Endothelial cell of umbilical vein (primary cell): ENCODE results near the gene ST3GAL4. TPM values are rescaled to one million over a fixed set of nuclear protein-coding genes. Genes with fewer than 3 reads are reported as not detected.

ENCODE experiments used
- BruUV-seq: library from RNA; stranded (reverse); fragments of 400-500 nt; replicated peaks from 2 replicates; lab custom pipeline; 2021; lab: Mats Ljungman, UMichigan
- CTCF ChIA-PET: fragments of 300-600, 350-600 bp; sonication (Branson Sonifier 250); formaldehyde crosslinking; loops from one replicate; lab custom pipeline; 2021; ENCODE audit warnings: antibody characterized with exemption, inconsistent platforms; lab: Charles Lee
- POLR2A ChIA-PET: fragments of 300-600, 350-600 bp; sonication (Branson Sonifier 250); formaldehyde crosslinking; loops from one replicate; lab custom pipeline; 2021; ENCODE audit warnings: antibody characterized with exemption, inconsistent platforms; lab: Charles Lee
- DNase-seq: peaks from one replicate; pipeline ENCODE4 v3.0.0-alpha.2; 2011; ENCODE audit warnings: low read depth, low spot score
- FAIRE-seq: peaks from 2 replicates; lab custom pipeline; 2011; peaks lifted over from hg19 to GRCh38; lab: Jason Lieb, UNC
- H2AFZ ChIP-seq: 2 replicates; pipeline ENCODE4 v1.6.0; 2012; ENCODE audit warnings: low read depth, low read length, control low read depth, inconsistent platforms
- H3K27ac ChIP-seq: 2 replicates; pipeline ENCODE4 v1.5.1; 2011; ENCODE audit warnings: low read depth, mild to moderate bottlenecking, control low read depth, low read length, moderate library complexity; ENCODE audit not compliant: insufficient read depth
- H3K27me3 ChIP-seq, 2 experiments: 2 replicates each; pipeline versions ENCODE4 v1.6.0 to v1.6.1; 2011; ENCODE audit warnings: low read length in 2 of 2, mixed read lengths in 1 of 2; ENCODE audit not compliant: control insufficient read depth in 2 of 2, insufficient read depth in 2 of 2
- H3K36me3 ChIP-seq, 2 experiments: 2 replicates in 1 of 2; 3 replicates in 1 of 2; pipeline ENCODE4 v1.5.1; 2011; ENCODE audit warnings: low read length in 2 of 2, mild to moderate bottlenecking in 1 of 2, moderate library complexity in 1 of 2; ENCODE audit not compliant: control insufficient read depth in 2 of 2, insufficient read depth in 2 of 2; ENCODE audit errors: extremely low read depth in 1 of 2
- H3K4me1 ChIP-seq: 3 replicates; pipeline ENCODE4 v1.5.1; 2011; ENCODE audit warnings: mild to moderate bottlenecking, low read length; ENCODE audit not compliant: control insufficient read depth, insufficient read depth; ENCODE audit errors: extremely low read depth
- H3K4me2 ChIP-seq: 2 replicates; pipeline ENCODE4 v1.6.1; 2011; ENCODE audit warnings: low read length, control low read depth, mixed read lengths; ENCODE audit not compliant: insufficient read depth
- H3K4me3 ChIP-seq, 3 experiments: fragments of 200-600 bp in 1 of 3; sonication (generic), shearing (Covaris generic) in 1 of 3; replicated peaks in 1 of 3; 2 replicates each; pipeline ENCODE4 v1.5.1; 2011 to 2016; ENCODE audit warnings: control low read depth in 3 of 3, low read length in 3 of 3, mild to moderate bottlenecking in 2 of 3, inconsistent platforms in 1 of 3, low read depth in 1 of 3, moderate library complexity in 1 of 3; ENCODE audit not compliant: insufficient read depth in 1 of 3
- H3K79me2 ChIP-seq: 2 replicates; pipeline ENCODE4 v1.6.0; 2012; ENCODE audit warnings: low read length, inconsistent platforms; ENCODE audit not compliant: control insufficient read depth, insufficient read depth
- H3K9ac ChIP-seq: replicated peaks from 2 replicates; pipeline ENCODE3; 2011; ENCODE audit warnings: low read length, control low read depth; ENCODE audit not compliant: insufficient read depth; ENCODE audit errors: extremely low read depth
- H3K9me1 ChIP-seq: replicated peaks from 3 replicates; pipeline ENCODE4 v1.6.0; 2011; ENCODE audit warnings: mild to moderate bottlenecking, low read length; ENCODE audit not compliant: control insufficient read depth, insufficient read depth; ENCODE audit errors: extremely low read depth
- H3K9me3 ChIP-seq: replicated peaks from 2 replicates; pipeline ENCODE4 v1.5.1; 2012; ENCODE audit warnings: low read length, inconsistent platforms; ENCODE audit not compliant: control insufficient read depth, insufficient read depth
- H4K20me1 ChIP-seq: replicated peaks from 2 replicates; pipeline ENCODE3; 2011; ENCODE audit warnings: mild to moderate bottlenecking, low read length; ENCODE audit not compliant: control insufficient read depth, insufficient read depth; ENCODE audit errors: extremely low read depth
- CTCF ChIP-seq, 2 donors: IDR thresholded peaks; 1 replicate in 1 of 2; 2 replicates in 1 of 2; pipeline ENCODE4 v1.5.1; 2011; ENCODE audit warnings: low read length in 2 of 2, mild to moderate bottlenecking in 2 of 2, moderate library complexity in 2 of 2, control low read depth in 1 of 2, inconsistent platforms in 1 of 2, low read depth in 1 of 2; ENCODE audit not compliant: insufficient read depth in 1 of 2; ENCODE audit errors: extremely low read depth in 1 of 2
- EZH2 ChIP-seq: IDR thresholded peaks from 2 replicates; pipeline ENCODE4 v1.6.1; 2012; ENCODE audit warnings: borderline replicate concordance, low read depth, mild to moderate bottlenecking, moderate library complexity, low read length, inconsistent platforms; ENCODE audit not compliant: severe bottlenecking
- FOS ChIP-seq: IDR thresholded peaks from 2 replicates; pipeline ENCODE4 v1.6.1; 2011; ENCODE audit warnings: mild to moderate bottlenecking, low read length, moderate library complexity, borderline replicate concordance; ENCODE audit not compliant: insufficient read depth
- GATA2 ChIP-seq: IDR thresholded peaks from 2 replicates; pipeline ENCODE4 v1.7.0; 2011; ENCODE audit warnings: low read depth, mild to moderate bottlenecking, moderate library complexity, mixed read lengths, low read length; ENCODE audit not compliant: insufficient read length, insufficient read depth
- JUN ChIP-seq: IDR thresholded peaks from 2 replicates; pipeline ENCODE4 v1.6.1; 2011; ENCODE audit warnings: borderline replicate concordance, low read depth; ENCODE audit not compliant: insufficient read length, insufficient read depth
- MYC ChIP-seq: IDR thresholded peaks from one replicate; pipeline ENCODE4 v1.6.1; 2011; ENCODE audit warnings: mild to moderate bottlenecking, low read depth, low read length
- POLR2A ChIP-seq: IDR thresholded peaks from 2 replicates; pipeline ENCODE4 v1.6.1; 2012; ENCODE audit warnings: low read depth, mild to moderate bottlenecking, control low read depth, low read length
- POLR2AphosphoS5 ChIP-seq: IDR thresholded peaks from 2 replicates; pipeline ENCODE4 v1.6.1; 2012; ENCODE audit warnings: low read depth, mild to moderate bottlenecking, control low read depth, low read length, moderate library complexity; ENCODE audit not compliant: insufficient read depth
- dilution Hi-C: fragments of 300-500 bp; cut with MboI; formaldehyde crosslinking; loops from one replicate; pipeline ENCODE4 v1.15.0; 2019; ENCODE audit warnings: low sequenced_read_pairs; ENCODE audit not compliant: extremely low pct_ligation_motif_present
- intact Hi-C: fragments of 100-400 bp; cut with micrococcal nuclease; formaldehyde crosslinking; loops from one replicate; pipeline ENCODE4 v1.10.0; 2022
- polyA plus RNA-seq, 4 experiments: library from polyadenylated mRNA; depleted of rRNA in 3 of 4; stranded (reverse) in 3 of 4; unstranded in 1 of 4; fragments of >200 nt; gene quantifications; 2 replicates each; pipeline versions ENCODE4 v1.2.1 to v1.2.3, GENCODE V29; 2011 to 2012; ENCODE audit warnings: missing spikeins in 1 of 4
- total RNA-seq: library from RNA; stranded (reverse); gene quantifications from 2 replicates; pipeline ENCODE4 v1.2.3, GENCODE V29; 2021
- TF ChIP-seq, protein P1 (sequence below): IDR thresholded peaks from 2 replicates; pipeline ENCODE4 v1.6.1; 2011; ENCODE audit not compliant: insufficient read depth, insufficient read length

Gene ST3GAL4
- total and polyA plus RNA-seq, 2 donors (not counting 3 experiments of a cell fraction or from before 2014, with no cell fraction given): 17.7 to 19.4 TPM

DNA sequence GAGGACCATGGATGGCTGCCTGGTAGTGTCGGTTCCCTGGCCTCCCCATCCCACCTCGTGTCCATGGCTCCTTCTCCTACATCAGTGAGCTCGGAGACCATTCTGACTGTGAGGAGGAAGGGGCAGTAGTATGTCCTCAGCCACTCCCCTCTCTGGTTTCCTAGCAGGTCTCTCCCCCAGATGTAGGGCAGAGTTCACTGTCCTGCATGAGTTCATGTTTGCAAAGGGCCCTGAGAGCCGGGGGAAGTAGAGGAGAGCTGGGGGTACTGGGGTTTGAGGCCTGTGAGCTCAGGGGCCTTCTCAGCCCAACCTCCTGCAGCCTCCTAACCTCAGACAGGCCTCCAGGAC, 18.4 kb upstream of the ST3GAL4 start:
- no peaks in the 10 kb centered on the region for H3K9me3 ChIP-seq
- H3K9ac ChIP-seq: peak overlapping the region; percentile 56
- intact Hi-C loops: no loop called here
- BruUV-seq: no TSS peak
- H3K79me2 ChIP-seq: no peaks in the 10 kb centered on the region
- ChIA-PET POLR2A (interaction anchor here (1.0 kb wide), 1 partner anchor 16 kb away, joined by 3 read pairs; no protein-coding TSS in a partner anchor), CTCF (interaction anchor here (0.6 to 1.2 kb wide), 3 partner anchors 19 to 144 kb away, joined by 3 to 4 read pairs (median 4); partner anchors contain the start of gene ST3GAL4)
- H3K4me1 ChIP-seq: peaks cover 54% of the 10 kb centered on the region
- no peak overlapping the region for H3K4me2 ChIP-seq
- dilution Hi-C loops: no loop called here
- FAIRE-seq: no peak
- no peak overlapping the region for H2AFZ ChIP-seq
- H3K9me1 ChIP-seq: no peaks in the 10 kb centered on the region
- H4K20me1 ChIP-seq: no peaks in the 10 kb centered on the region
- no peaks in the 10 kb centered on the region for H3K27me3 ChIP-seq
- DNase-seq: no peak
- peak overlapping the region; percentile 95 for H3K27ac ChIP-seq
- H3K36me3 ChIP-seq: no peaks in the 10 kb centered on the region
- TF ChIP-seq GATA2 (no peak), CTCF (IDR thresholded peaks at IDR 0.05; ENCODE audit: extremely low read depth in 1 of 2, insufficient read depth in 1 of 2, low read depth in 1 of 2, low read length in 2 of 2) (no peak), EZH2 (no peak), JUN (no peak), POLR2AphosphoS5 (no peak), MYC (no peak), POLR2A (no peak), FOS (no peak)
- TF ChIP-seq, protein P1, sequence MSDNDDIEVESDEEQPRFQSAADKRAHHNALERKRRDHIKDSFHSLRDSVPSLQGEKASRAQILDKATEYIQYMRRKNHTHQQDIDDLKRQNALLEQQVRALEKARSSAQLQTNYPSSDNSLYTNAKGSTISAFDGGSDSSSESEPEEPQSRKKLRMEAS: no peak
- H3K4me3 ChIP-seq: no peak overlapping the region
